ENCODE results near the gene MYL9.

DNA sequence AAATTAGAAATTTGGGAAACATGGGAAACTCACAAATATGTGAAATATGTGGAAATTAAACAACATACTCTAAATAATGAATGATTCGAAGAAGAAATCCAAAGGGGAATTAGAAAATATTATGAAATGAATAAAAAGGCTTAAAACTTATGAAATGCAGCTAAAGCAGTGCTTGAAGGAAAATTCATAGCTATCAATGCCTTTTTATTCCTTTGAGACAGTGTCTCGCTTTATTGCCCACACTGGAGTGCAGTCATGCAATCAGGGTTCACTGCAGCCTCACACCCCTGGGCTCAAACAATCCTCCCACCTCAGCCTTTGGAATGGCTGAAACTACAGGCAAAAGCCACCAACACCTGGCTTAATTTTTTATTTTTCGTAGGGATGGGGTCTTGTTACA is 24.2 kb downstream of the MYL9 start:
- TF ChIP-seq CTCF (IDR thresholded peaks at IDR 0.05) (no peak), POLR2A (IDR thresholded peaks at IDR 0.05) (no peak)

Measured in uterus (tissue), 2 donors.